Fibroblast of skin of scalp (primary cell): Measurements from ENCODE around the gene MRPL17.

Experiments
- DNase-seq: peaks from one replicate; pipeline ENCODE4 v3.0.0-alpha.2; 2013

Gene MRPL17

GRCh38 chr11:6632116-6633073 lies 50.7 kb downstream of the MRPL17 start:
- DNase-seq: no peak

GRCh38 chr11:6631361-6631890 lies 51.7 kb downstream of the MRPL17 start:
- no peak for DNase-seq

- DNase-seq: no peak
Measured at GRCh38 chr11:6630632-6631291, 52.4 kb downstream of the MRPL17 start.
